Naive thymus-derived CD4-positive, alpha-beta T cell (primary cell): ENCODE measurements around the gene CHD9NB. TPM values are rescaled to one million over a fixed set of nuclear protein-coding genes. Genes with fewer than 3 reads are reported as not detected.

Source experiments
- ATAC-seq: fragments of 150-1000 bp; cut with Tn5 transposase; 2 replicates; pipeline ENCODE4 v1.10.0; 2021; ENCODE audit warnings: mild to moderate bottlenecking, moderate library complexity
- CTCF ChIA-PET: fragments of 350-600 bp; sonication (Branson Sonifier 250); formaldehyde crosslinking; loops from one replicate; lab custom pipeline; 2021; ENCODE audit warnings: antibody characterized with exemption; lab: Charles Lee
- POLR2A ChIA-PET: fragments of 350-600 bp; sonication (Branson Sonifier 250); formaldehyde crosslinking; loops from one replicate; lab custom pipeline; 2021; ENCODE audit warnings: antibody characterized with exemption, inconsistent platforms; lab: Charles Lee
- DNase-seq, 9 donors: peaks; one replicate each; pipeline versions ENCODE4 v3.0.0 to v3.0.0-alpha.2; 2020 to 2022; ENCODE audit warnings: mixed read lengths in 1 of 9
- H3K27ac ChIP-seq: one replicate; pipeline ENCODE4 v1.7.0; 2013; ENCODE audit warnings: mild to moderate bottlenecking, low read depth, low read length, moderate library complexity
- H3K27me3 ChIP-seq, 2 donors: one replicate each; pipeline ENCODE4 v1.7.0; 2013; ENCODE audit warnings: low read length in 2 of 2, mild to moderate bottlenecking in 2 of 2, moderate library complexity in 2 of 2; ENCODE audit not compliant: control insufficient read depth in 2 of 2, insufficient read depth in 2 of 2
- H3K36me3 ChIP-seq, 3 experiments: 1 replicate in 2 of 3; 2 replicates in 1 of 3; pipeline ENCODE4 v1.7.0; 2013; ENCODE audit warnings: low read length in 3 of 3, mild to moderate bottlenecking in 3 of 3, moderate library complexity in 1 of 3; ENCODE audit not compliant: insufficient read depth in 3 of 3, control insufficient read depth in 2 of 3
- H3K4me1 ChIP-seq, 2 donors: one replicate each; pipeline ENCODE4 v1.7.0; 2013; ENCODE audit warnings: low read length in 2 of 2, mild to moderate bottlenecking in 2 of 2, moderate library complexity in 1 of 2; ENCODE audit not compliant: control insufficient read depth in 2 of 2, insufficient read depth in 2 of 2
- H3K4me3 ChIP-seq: 2 replicates; pipeline ENCODE4 v1.7.0; 2013; ENCODE audit warnings: mild to moderate bottlenecking, low read length
- H3K9me3 ChIP-seq, 3 experiments: 1 replicate in 2 of 3; 2 replicates in 1 of 3; pipeline ENCODE4 v1.7.0; 2013; ENCODE audit warnings: low read length in 3 of 3; ENCODE audit not compliant: control insufficient read depth in 2 of 3
- H3K27ac Mint-ChIP-seq, 9 donors: one replicate each; pipeline ENCODE4 v1.8.0; 2020 to 2022; ENCODE audit warnings: mixed read lengths in 9 of 9, mild to moderate bottlenecking in 8 of 9, moderate library complexity in 5 of 9, inconsistent platforms in 2 of 9
- H3K27me3 Mint-ChIP-seq, 5 donors: one replicate each; pipeline ENCODE4 v1.8.0; 2021 to 2022; ENCODE audit warnings: mixed read lengths in 5 of 5, mild to moderate bottlenecking in 1 of 5
- H3K36me3 Mint-ChIP-seq, 5 donors: one replicate each; pipeline ENCODE4 v1.8.0; 2020 to 2022; ENCODE audit warnings: mixed read lengths in 5 of 5, mild to moderate bottlenecking in 3 of 5, inconsistent platforms in 1 of 5
- H3K4me1 Mint-ChIP-seq, 7 donors: one replicate each; pipeline ENCODE4 v1.8.0; 2020 to 2022; ENCODE audit warnings: mixed read lengths in 7 of 7, mild to moderate bottlenecking in 3 of 7, inconsistent platforms in 1 of 7
- H3K4me3 Mint-ChIP-seq, 10 donors: one replicate each; pipeline ENCODE4 v1.8.0; 2020 to 2022; ENCODE audit warnings: mild to moderate bottlenecking in 10 of 10, mixed read lengths in 10 of 10, moderate library complexity in 6 of 10, inconsistent platforms in 2 of 10
- H3K9me3 Mint-ChIP-seq, 11 donors: one replicate each; pipeline ENCODE4 v1.8.0; 2020 to 2022; ENCODE audit warnings: mixed read lengths in 11 of 11, mild to moderate bottlenecking in 4 of 11, inconsistent platforms in 1 of 11, moderate library complexity in 1 of 11
- intact Hi-C, 2 donors: fragments of 100-400 bp; cut with micrococcal nuclease; formaldehyde crosslinking; loops; one replicate each; pipeline ENCODE4 v1.15.1; 2023
- polyA plus RNA-seq, 2 donors: library from polyadenylated mRNA; unstranded; fragments of 300-500 nt; fragmentation: Illumina TruSeq; gene quantifications; one replicate each; pipeline ENCODE4 v1.2.3, GENCODE V29; 2021
- total RNA-seq, 6 experiments: library from RNA in 5 of 6; stranded (reverse) in 5 of 6; gene quantifications; 1 replicate in 5 of 6; 2 replicates in 1 of 6; pipeline ENCODE4 v1.2.3 and lab custom pipeline; 2021 to 2026

Gene CHD9NB
- total and polyA plus RNA-seq, 7 experiments from 2014 or later: 0.22 TPM; not detected in 6

DNA sequence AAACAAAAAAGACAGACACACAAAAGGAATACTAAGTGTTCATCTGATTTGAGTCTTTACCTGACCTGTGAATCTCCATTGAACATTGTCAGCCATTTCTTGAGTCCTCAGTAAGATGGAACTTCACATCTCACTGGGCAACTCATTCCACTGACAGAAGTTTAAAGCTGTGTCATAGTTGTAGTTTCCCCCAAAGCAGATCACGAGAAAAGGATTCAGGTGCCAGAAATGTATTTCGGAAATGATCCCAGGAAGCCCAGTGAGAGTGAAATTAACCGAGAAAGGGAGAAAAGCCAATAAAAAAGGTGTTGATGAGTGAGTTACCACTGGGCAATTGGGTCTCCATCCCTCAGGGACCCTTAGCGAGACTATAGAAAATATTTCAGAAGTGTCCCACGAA, 8.6 kb upstream of the CHD9NB start:
- DNase-seq: no peak
- H3K36me3 Mint-ChIP-seq: no peaks in the 10 kb centered on the region
- H3K4me1 Mint-ChIP-seq: peaks cover 0 to 45% (median 11%) of the 10 kb centered on the region in 7 donors
- CTCF ChIA-PET: no interaction called here
- H3K4me3 ChIP-seq: no peak overlapping the region
- H3K4me1 ChIP-seq: peaks cover 0 to 31% of the 10 kb centered on the region in 2 donors
- H3K4me3 Mint-ChIP-seq: peak overlapping the region in 1 of 10 donors; percentile 59
- ATAC-seq: no peak
- POLR2A ChIA-PET: no interaction called here
- no peak overlapping the region for H3K27ac Mint-ChIP-seq
- no peaks in the 10 kb centered on the region for H3K36me3 ChIP-seq
- no peaks in the 10 kb centered on the region for H3K9me3 Mint-ChIP-seq
- H3K27me3 ChIP-seq: no peaks in the 10 kb centered on the region
- H3K27ac ChIP-seq: no peak overlapping the region
- no peaks in the 10 kb centered on the region for H3K9me3 ChIP-seq
- intact Hi-C loops: no loop called here
- no peaks in the 10 kb centered on the region for H3K27me3 Mint-ChIP-seq

DNA sequence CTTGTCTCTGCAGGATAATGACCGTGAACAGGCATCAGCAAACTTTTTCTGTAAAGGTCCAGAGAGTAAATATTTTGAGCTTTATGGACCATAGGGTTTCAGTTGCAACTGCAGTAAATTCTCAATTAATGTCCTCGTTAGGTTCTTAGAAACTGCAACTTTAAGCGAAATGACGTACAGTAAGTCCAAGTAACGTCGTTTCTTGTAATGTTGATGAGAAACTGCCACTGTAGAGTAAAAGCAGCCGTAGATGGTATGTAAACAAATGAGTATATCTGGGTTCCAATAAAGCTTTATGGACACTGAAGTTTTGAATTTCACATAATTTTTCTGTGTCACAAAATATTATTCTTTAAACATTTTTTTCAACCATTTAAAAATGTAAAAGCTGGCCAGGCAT, 7.0 kb upstream of the CHD9NB start:
- no peaks in the 10 kb centered on the region for H3K36me3 Mint-ChIP-seq
- no peak overlapping the region for H3K4me3 Mint-ChIP-seq
- intact Hi-C loops: loop anchor here (5.0 to 10.0 kb wide), 4 partner anchors 163 to 645 kb away; partner anchors contain the start of genes FTO (in 1 of the 2) and RPGRIP1L (in 1 of the 2)
- Histone ChIP-seq H3K27ac (no peak overlapping the region), H3K4me1 (peaks cover 6 to 19% of the 10 kb centered on the region in 2 donors), H3K4me3 (no peak overlapping the region), H3K27me3 (no peaks in the 10 kb centered on the region), H3K9me3 (no peaks in the 10 kb centered on the region), H3K36me3 (no peaks in the 10 kb centered on the region)
- ATAC-seq: no peak
- no peaks in the 10 kb centered on the region for H3K9me3 Mint-ChIP-seq
- CTCF ChIA-PET: interaction anchor here (0.6 kb wide), 1 partner anchor 34 kb away, joined by 4 read pairs; no protein-coding TSS in a partner anchor
- peaks cover 6 to 42% (median 20%) of the 10 kb centered on the region in 7 donors for H3K4me1 Mint-ChIP-seq
- H3K27me3 Mint-ChIP-seq: no peaks in the 10 kb centered on the region
- no peak for DNase-seq
- POLR2A ChIA-PET: no interaction called here
- no peak overlapping the region for H3K27ac Mint-ChIP-seq

DNA sequence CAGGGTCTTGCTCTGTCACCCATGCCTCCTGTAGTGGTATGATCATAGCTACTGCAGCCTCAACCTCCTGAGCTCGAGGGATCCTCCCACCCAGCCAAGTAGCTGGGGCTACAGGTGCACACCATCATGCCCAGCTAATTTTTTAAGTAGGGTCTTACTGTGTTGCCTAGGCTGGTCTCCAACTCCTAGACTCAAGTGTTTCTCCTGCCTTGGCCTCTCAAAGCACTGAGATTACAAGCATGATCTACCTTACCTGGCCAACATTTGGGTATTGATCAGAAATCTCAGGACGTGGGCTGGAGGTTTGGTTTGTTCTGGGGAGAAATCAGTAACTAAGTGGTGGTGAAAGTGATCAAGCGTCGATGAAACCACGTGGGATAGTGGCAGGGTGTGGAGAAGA, 6.2 kb upstream of the CHD9NB start:
- Histone ChIP-seq H3K9me3 (no peaks in the 10 kb centered on the region), H3K4me3 (no peak overlapping the region), H3K36me3 (no peaks in the 10 kb centered on the region), H3K27me3 (no peaks in the 10 kb centered on the region), H3K27ac (no peak overlapping the region), H3K4me1 (peaks cover 6 to 19% of the 10 kb centered on the region in 2 donors)
- ATAC-seq (no peak), DNase-seq (no peak)
- intact Hi-C loops: loop anchor here (5.0 to 10.0 kb wide), 4 partner anchors 163 to 646 kb away; partner anchors contain the start of genes FTO (in 1 of the 2) and RPGRIP1L (in 1 of the 2)
- Mint-ChIP-seq H3K9me3 (no peaks in the 10 kb centered on the region), H3K27me3 (peaks cover 0 to 5% (median 0%) of the 10 kb centered on the region in 5 donors), H3K4me1 (peaks cover 6 to 42% (median 23%) of the 10 kb centered on the region in 7 donors), H3K27ac (peak overlapping the region in 1 of 9 donors; percentile 19), H3K36me3 (no peaks in the 10 kb centered on the region), H3K4me3 (no peak overlapping the region)
- CTCF ChIA-PET: interaction anchor here (1.4 kb wide), 1 partner anchor 101 kb away, joined by 5 read pairs; no protein-coding TSS in a partner anchor
- POLR2A ChIA-PET: no interaction called here

DNA sequence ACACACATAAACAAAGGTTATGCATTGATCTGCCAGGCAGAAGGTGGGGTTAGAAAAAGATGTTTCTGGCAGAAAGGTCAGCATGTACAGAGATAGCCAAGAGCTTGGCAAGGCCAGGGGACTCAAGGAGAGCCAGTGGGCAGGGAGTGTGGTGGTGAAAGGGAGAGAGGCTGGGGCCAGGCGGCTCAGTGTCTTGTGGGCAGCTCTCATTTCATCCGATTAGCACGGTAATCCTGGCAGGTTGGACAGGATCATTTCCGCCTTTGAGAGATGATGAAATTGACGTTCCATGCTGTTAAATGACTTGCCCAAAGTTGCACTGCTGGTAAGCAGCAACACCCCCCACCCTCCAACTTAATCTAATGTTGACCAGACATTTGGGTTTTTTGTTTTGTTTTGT, 5.7 kb upstream of the CHD9NB start:
- Histone ChIP-seq H3K9me3 (no peaks in the 10 kb centered on the region), H3K27me3 (no peaks in the 10 kb centered on the region), H3K27ac (no peak overlapping the region), H3K36me3 (no peaks in the 10 kb centered on the region), H3K4me1 (peaks cover 6 to 19% of the 10 kb centered on the region in 2 donors), H3K4me3 (no peak overlapping the region)
- no peak for DNase-seq
- peaks cover 0 to 5% (median 0%) of the 10 kb centered on the region in 5 donors for H3K27me3 Mint-ChIP-seq
- no peaks in the 10 kb centered on the region for H3K36me3 Mint-ChIP-seq
- H3K4me3 Mint-ChIP-seq: no peak overlapping the region
- intact Hi-C loops: loop anchor here (5.0 to 10.0 kb wide), 4 partner anchors 164 to 646 kb away; partner anchors contain the start of genes FTO (in 1 of the 2) and RPGRIP1L (in 1 of the 2)
- H3K27ac Mint-ChIP-seq: no peak overlapping the region
- ChIA-PET CTCF (interaction anchor here (0.7 to 1.4 kb wide), 2 partner anchors 101 to 376 kb away, joined by 3 to 5 read pairs; partner anchors contain the start of gene RBL2), POLR2A (no interaction called here)
- ATAC-seq: no peak
- peaks cover 6 to 42% (median 23%) of the 10 kb centered on the region in 7 donors for H3K4me1 Mint-ChIP-seq
- no peaks in the 10 kb centered on the region for H3K9me3 Mint-ChIP-seq

DNA sequence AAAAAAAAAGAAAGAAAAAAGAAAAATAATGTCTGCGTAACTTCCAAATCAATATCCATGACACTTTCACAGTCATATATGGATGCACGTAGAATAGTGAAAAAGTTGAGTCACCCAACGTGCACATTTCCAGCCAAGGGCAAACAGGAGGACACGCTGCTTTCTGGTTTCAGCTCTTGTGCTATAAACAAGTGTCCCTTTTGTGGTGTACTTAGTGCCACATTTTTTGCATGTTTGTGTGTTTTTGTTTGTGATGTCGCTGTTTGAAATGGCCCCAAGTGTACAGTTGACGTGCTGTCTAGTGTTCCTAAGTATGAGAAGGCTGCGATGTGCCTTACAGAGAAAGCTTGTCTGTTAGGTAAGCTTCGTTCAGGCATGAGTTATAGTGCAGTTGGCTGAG, 5.0 kb upstream of the CHD9NB start:
- POLR2A ChIA-PET: no interaction called here
- Histone ChIP-seq H3K9me3 (no peaks in the 10 kb centered on the region), H3K36me3 (no peaks in the 10 kb centered on the region), H3K4me1 (peaks cover 6 to 19% of the 10 kb centered on the region in 2 donors), H3K4me3 (no peak overlapping the region), H3K27me3 (no peaks in the 10 kb centered on the region), H3K27ac (no peak overlapping the region)
- Mint-ChIP-seq H3K4me1 (peaks cover 6 to 50% (median 23%) of the 10 kb centered on the region in 7 donors), H3K36me3 (no peaks in the 10 kb centered on the region), H3K27me3 (peaks cover 0 to 6% (median 5%) of the 10 kb centered on the region in 5 donors), H3K27ac (no peak overlapping the region), H3K4me3 (no peak overlapping the region), H3K9me3 (no peaks in the 10 kb centered on the region)
- CTCF ChIA-PET: interaction anchor here (0.7 to 1.4 kb wide), 2 partner anchors 102 to 377 kb away, joined by 3 to 5 read pairs; partner anchors contain the start of gene RBL2
- intact Hi-C loops: loop anchor here (5.0 to 10.0 kb wide), 4 partner anchors 165 to 647 kb away; partner anchors contain the start of genes FTO (in 1 of the 2) and RPGRIP1L (in 1 of the 2)
- ATAC-seq (no peak), DNase-seq (no peak)

DNA sequence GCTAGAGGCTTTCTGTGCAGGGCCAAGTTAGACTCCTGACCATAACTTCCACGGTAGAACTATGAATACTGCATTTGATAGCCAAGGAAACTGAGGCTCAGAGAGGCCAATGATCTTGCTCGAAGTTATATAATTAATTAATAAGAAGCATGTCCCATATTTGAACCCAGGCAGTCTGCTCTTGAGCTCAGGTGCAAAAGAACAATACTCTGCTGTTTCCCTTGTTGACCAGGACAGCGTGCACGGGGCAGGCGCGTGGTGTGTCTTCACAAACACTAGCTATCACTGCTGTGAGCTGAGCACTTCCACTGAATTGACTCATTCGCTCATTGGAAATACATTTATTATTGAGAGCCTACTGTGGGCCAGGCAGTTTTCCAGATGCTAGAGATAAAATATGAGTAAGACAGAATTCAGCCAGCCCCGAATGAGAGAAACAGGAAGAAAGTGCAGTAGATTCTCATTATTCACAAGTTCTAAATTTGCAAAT, 3.7 kb upstream of the CHD9NB start:
- ATAC-seq: no peak
- Histone ChIP-seq H3K27me3 (no peaks in the 10 kb centered on the region), H3K4me3 (no peak overlapping the region), H3K4me1 (peaks cover 6 to 12% of the 10 kb centered on the region in 2 donors), H3K27ac (no peak overlapping the region), H3K9me3 (no peaks in the 10 kb centered on the region), H3K36me3 (no peaks in the 10 kb centered on the region)
- H3K4me1 Mint-ChIP-seq: peaks cover 6 to 48% (median 16%) of the 10 kb centered on the region in 7 donors
- POLR2A ChIA-PET: no interaction called here
- peak overlapping the region in 5 of 10 donors; percentile 16 to 84 (median 38) for H3K4me3 Mint-ChIP-seq
- peaks cover 0 to 8% (median 5%) of the 10 kb centered on the region in 5 donors for H3K27me3 Mint-ChIP-seq
- no peak overlapping the region for H3K27ac Mint-ChIP-seq
- H3K36me3 Mint-ChIP-seq: no peaks in the 10 kb centered on the region
- no peak for DNase-seq
- CTCF ChIA-PET: interaction anchor here (0.5 to 2.3 kb wide), 7 partner anchors 102 to 489 kb away, joined by 3 to 21 read pairs (median 3); no protein-coding TSS in a partner anchor
- intact Hi-C loops: loop anchor here (5.0 to 10.0 kb wide), 4 partner anchors 166 to 648 kb away; partner anchors contain the start of genes FTO (in 1 of the 2) and RPGRIP1L (in 1 of the 2)
- no peaks in the 10 kb centered on the region for H3K9me3 Mint-ChIP-seq
